Central memory CD4-positive, alpha-beta T cell (primary cell): ENCODE results near the gene C5orf46.
"Not testable (repeated sequence)": the region's sequence is repeated elsewhere in the genome, so short reads cannot be mapped to it uniquely, and the experiment has no call there.

ENCODE experiments used
- DNase-seq: peaks from one replicate; pipeline ENCODE4 v3.0.0; 2022

Gene C5orf46

DNA sequence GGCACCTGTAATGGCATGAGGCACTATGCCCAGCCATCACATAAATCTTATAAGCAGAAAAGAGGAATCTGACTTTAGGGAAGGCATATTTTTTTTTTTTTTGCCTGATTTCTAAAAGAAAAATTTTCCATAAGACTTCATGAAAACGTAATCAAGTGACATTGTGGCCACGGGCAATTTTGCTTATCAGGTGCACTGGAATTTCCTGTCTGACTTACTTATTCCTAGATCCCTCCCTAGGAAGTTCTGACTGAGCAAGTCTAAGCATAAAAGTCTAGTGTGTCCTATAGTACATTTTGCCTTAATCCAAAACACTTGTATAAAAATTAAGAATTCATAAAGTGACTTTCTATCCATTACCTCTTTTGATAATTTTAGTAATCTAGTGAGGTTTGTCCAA lies 12.5 kb downstream of the C5orf46 start:
- no peak for DNase-seq

- no peak for DNase-seq
These were observed 13.5 kb downstream of the C5orf46 start for GRCh38 chr5:147892696-147893296.

DNA sequence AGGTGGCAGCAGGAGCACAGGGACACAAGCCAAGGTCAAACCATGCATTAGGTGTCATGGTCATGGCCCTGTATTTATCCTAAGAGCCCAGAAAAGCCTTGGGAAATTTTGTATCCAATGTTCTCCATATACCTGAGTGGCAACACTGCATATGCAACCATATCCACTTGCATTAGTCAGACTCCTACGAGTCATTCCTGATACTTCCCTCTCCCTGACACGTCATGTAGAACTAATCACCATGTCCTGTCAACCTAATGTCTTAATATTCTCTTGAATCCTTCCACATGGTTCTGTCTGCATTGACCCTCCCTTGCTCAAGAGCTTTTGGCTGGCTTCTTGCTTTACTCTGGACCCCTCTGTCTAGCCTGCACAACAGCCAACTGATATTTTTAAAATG lies 18.4 kb downstream of the C5orf46 start:
- no peak for DNase-seq

DNA sequence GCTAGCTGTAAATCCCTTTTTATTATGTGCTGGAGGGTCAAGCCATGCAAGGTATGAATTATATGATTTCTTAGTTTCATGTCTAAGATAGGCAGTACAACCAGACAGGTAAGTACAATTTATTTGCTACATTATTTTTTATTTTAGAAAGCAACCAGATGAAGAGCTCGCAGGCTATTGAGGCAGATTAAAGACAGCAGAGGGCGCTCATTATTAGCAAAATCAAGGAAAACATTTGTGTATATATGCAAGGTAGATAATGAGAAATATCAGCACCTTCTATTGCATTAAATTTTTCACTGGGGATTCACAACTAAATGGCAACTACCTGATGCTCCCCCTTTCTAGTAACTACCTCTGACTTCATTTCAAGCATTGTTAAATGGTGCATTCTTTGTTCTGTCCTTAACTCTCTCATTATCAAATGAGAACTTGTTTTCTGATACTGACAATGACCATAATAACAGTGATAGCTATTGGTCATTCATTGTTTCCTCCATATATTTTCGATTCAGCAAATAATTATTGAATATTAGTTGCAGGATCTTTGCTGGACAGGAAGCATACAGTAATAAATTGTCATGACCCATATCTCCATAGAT lies 19.2 kb downstream of the C5orf46 start:
- no peak for DNase-seq

- no peak for DNase-seq
These were observed 23.6 kb downstream of the C5orf46 start for GRCh38 chr5:147882586-147883313.

- no peak for DNase-seq
These were observed 25.9 kb downstream of the C5orf46 start for GRCh38 chr5:147880487-147880886.

GRCh38 chr5:147879784-147880183 lies 26.6 kb downstream of the C5orf46 start:
- no peak for DNase-seq

GRCh38 chr5:147878066-147878759 lies 28.1 kb downstream of the C5orf46 start, which contains the start of gene SCGB3A2:
Gene SCGB3A2, plus strand, starts transcription at chr5:147878711. Its CDS starts 93 bp downstream, at chr5:147878804.
- no peak for DNase-seq

DNA sequence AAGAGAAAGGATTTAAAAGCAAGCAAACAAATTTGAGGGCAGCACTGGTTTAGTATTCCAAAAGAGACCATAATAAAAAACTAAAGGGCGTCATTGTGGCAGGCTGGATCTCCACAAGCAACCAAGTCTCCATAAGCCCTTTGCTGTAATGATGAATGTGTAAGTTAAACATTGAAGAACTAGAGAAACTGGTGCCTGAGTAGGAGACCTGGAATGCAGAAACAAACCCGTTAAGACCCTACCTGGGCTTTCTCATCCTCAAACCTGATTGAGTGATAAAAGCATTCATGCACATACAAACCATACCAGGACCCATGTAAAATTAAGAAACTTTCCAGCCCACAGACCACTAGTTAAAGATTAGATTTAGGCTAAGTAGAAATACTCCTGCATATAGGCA lies 29.7 kb downstream of the C5orf46 start:
- no peak for DNase-seq

- no peak for DNase-seq
These were observed 30.2 kb downstream of the C5orf46 start for GRCh38 chr5:147876141-147876540.

DNA sequence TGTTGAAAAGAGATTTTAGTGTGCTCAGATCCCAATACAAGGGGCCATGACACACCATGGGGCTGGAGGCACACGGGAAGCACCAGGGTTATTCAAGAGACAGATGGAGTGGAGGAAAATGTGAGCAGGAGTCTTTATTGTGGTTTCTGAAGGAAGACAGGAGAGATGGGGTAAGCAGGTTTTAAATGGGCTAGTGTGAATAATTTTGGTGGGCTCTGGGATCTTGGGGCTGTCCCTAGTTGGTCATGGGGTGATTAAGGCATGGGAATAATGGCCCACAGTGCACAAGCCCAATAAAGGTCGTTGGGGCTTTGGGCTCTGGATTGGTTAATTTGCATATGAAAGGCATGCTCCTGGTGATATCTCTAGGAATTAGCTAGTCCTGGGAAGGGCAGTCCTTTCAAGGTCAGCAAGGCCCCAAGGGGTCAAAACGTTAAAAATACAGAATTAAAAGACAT lies 31.4 kb downstream of the C5orf46 start:
- no peak for DNase-seq

DNA sequence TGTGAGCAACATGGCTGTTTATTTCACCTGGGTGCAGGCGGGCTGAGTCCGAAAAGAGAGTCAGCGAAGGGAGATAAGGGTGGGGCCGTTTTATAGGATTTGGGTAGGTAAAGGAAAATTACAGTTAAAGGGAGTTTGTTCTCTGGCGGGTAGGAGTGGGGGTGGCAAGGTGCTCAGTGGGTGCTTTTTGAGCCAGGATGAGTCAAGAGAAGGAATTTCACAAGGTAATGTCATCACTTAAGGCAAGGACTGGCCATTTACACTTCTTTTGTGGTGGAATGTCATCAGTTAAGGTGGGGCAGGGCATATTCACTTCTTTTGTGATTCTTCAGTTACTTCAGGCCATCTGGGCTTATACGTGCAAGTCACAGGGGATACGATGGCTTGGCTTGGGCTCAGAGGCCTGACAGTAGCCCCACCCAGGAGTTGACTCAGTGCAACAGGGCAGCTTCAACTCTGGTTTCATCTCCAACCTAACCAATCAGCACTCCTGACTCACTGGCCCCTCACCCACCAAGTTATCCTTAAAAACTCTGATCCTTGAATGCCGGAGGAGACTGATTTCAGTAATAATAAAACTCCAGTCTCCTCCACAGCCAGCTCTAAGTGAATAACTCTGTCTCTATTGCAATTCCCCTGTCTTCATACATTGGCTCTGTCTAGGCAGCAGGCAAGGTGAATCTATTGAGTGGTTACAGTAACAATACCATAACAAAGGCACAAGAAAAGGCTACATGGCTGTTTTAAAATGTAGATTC lies 32.0 kb downstream of the C5orf46 start:
- DNase-seq = not testable (repeated sequence)

DNA sequence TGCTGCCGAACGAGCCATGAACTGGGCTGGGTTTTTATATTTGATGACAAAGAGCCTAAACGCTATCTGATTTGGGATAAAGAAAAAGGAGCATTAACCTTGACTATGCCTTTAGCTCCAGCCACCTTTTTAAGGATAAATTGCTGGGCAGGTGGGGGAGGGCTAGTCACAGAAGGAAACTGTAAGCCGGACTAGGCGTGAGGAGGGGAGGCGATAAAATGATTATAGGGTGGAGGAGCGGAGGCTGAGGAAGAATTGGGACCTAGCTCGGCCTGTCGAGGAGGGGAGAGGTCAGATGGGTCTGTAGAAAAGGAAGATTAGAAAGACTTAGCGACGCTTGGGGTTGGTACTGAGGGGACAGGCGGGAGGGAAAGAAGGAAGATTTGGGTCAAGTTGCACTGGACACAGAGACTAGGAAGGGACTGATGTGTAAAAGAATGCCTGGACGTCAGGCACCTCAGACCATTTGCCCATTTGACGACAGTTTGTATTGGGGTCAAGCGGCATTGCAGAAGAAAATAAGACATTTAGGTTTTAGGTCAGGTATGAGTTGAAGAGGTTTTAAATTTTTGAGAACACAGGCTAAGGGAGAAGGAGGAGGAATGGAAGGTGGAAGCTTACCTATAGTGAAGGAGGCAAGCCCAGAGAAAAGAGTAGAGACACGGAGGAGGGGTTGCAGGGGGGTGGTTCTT lies 33.4 kb downstream of the C5orf46 start:
- DNase-seq = not testable (repeated sequence)

DNA sequence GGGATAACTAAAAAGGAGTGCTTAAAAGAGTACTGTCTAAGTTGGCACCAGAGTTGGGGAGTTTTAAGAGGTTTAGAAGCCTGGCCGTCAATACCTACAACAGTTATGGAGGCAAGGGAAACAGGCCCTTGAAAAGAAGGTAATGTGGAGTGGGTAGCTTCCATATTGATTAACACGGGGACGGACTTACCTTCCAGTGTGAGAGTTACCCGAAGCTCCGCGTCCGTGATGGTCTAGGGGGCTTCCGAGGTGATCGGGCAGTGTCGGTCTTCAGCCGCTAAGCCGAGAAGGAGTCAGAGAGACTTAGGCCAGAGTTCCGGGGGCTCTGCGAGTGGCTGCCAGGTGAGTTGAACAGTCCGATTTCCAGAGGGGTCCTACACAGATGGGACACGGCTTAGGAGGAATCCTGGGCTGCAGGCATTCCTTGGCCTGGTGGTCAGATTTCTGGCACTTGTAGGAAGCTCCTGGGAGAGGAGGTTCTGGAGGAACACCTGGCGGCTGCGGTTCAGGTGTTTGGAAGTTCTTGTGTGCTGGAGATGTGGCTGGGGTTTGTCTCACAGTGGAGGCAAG lies 34.3 kb downstream of the C5orf46 start:
- DNase-seq = not testable (repeated sequence)

GRCh38 chr5:147869892-147870291 lies 36.4 kb downstream of the C5orf46 start:
- DNase-seq = not testable (repeated sequence)

DNA sequence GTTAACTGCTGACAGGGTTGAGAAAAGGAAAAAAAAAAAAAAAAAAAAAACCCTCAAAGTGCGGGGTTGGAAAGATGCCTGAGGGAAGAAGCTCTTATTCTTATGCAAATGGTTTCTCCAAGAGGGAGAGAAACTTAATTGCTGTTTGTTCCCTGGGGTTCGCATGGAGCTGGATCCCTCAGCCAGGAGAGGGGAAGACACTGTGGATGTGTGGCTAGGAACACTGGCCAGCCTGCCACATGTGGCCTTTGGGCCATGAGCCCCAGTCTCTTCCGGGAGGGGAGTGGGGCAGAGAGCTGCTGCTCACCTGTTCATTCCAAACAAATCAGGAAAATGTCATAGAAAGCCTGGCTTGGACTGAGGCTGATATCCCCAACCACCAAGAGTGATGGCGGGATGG lies 37.2 kb downstream of the C5orf46 start:
- DNase-seq = no peak

- no peak for DNase-seq
These were observed 42.7 kb downstream of the C5orf46 start for GRCh38 chr5:147863454-147864158.

DNA sequence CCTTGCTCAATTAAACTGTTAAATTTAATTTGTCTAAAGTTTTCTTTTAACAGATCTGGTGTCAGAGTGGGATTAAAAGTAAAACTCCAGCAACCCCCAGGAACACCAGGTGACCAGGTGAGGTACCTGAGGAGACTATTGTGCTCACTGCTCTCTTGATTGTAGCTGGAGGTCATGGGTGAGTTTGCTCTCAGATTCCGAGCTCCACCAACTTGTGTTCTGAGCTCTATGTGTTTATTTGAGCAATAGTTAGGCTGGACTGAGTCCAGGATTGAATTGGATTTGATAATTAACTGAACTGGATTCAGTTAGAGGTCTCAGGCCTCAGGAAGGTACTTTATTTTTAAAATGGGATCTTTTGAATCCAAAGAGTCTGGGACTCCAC lies 45.7 kb downstream of the C5orf46 start:
- DNase-seq = no peak

DNA sequence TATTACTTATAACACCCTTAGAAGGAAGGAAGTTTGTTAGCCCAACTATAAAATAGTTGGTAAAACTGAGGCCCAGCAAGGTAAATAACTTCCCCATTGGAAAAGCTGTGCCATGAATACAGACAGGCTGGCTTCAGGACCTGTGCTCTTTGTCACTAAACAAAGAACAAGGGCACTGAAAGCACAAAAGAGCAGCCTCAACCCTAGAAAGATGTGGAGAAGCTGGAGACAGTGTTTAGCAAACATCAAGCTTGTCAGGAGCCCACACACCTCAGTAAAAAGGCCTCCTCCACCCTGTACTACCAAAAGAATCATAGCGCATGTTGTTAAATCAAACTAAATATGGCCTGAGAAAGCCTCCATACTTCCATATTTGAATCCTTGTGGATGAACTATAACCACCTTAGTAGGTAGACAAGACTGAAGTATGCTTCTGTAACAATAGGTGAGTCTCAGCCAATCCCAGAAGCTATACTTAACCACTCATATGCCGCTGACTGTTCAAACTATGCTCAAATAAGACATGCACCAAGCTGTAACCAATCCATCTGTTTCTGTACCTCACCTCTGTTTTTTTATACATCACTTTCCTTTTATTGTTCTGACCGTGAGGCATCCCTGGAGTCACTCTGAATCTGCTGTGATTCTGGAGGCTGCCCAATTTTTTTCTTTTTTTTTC lies 46.2 kb downstream of the C5orf46 start:
- no peak for DNase-seq

- DNase-seq = no peak
These were observed 47.8 kb downstream of the C5orf46 start for GRCh38 chr5:147858565-147858964.
